Measurements from ENCODE around the gene RAD51B.

RAD51B gene

DNA sequence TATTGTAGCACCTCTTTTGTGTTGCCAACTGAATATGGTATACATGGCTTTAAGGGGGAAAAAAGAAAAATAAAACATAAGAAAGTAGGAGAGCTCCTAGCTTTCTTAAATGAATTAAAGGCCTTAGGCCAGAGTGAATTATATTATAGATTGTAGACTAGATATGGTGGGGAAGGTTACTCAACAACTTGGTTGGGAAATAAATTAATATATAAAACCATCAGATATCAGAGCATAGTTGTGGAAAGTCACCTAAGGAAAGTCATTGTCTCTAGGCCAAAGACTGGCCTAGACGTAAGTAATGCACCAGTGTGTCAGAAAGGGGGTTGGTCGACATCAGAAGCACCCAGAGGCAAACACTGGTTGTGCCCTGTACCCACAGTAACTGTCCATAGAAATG lies 391.8 kb downstream of the RAD51B start:
- Histone ChIP-seq H3K36me3 (ENCODE audit: control insufficient read depth, insufficient read depth, low read length) (no peaks in the 10 kb centered on the region), H3K18ac (ENCODE audit: low read length) (no peak overlapping the region), H3K23ac (ENCODE audit: low read length) (no peak overlapping the region), H3K4ac (ENCODE audit: low read depth, low read length) (no peak overlapping the region), H3K4me2 (ENCODE audit: low read length) (no peak overlapping the region), H3K9ac (ENCODE audit: low read length) (no peak overlapping the region), H3K4me1 (ENCODE audit: control insufficient read depth, low read depth, low read length) (no peaks in the 10 kb centered on the region), H3K27ac (ENCODE audit: low read depth, low read length) (no peak overlapping the region), H2AK5ac (ENCODE audit: low read length) (no peak overlapping the region), H4K8ac (ENCODE audit: low read depth, low read length) (no peak overlapping the region), H2BK120ac (ENCODE audit: low read depth, low read length) (no peak overlapping the region), H3K4me3 (ENCODE audit: low read length) (no peak overlapping the region), H3K56ac (ENCODE audit: low read length) (no peak overlapping the region), H3K79me1 (ENCODE audit: low read length) (no peaks in the 10 kb centered on the region), H2BK15ac (replicated peaks; ENCODE audit: low read depth) (no peak overlapping the region), H4K5ac (ENCODE audit: low read length) (no peak overlapping the region), H3K27me3 (ENCODE audit: insufficient read depth, low read length, poor library complexity) (no peaks in the 10 kb centered on the region), H3K79me2 (ENCODE audit: control insufficient read depth, insufficient read depth, low read length) (no peaks in the 10 kb centered on the region), H2BK5ac (ENCODE audit: low read length) (no peak overlapping the region)
- DNase-seq, result no peak
- no CpG with 5 or more reads among the region's 2 CpGs for WGBS (ENCODE audit: extremely low coverage, insufficient coverage, low lambda C conversion rate)

DNA sequence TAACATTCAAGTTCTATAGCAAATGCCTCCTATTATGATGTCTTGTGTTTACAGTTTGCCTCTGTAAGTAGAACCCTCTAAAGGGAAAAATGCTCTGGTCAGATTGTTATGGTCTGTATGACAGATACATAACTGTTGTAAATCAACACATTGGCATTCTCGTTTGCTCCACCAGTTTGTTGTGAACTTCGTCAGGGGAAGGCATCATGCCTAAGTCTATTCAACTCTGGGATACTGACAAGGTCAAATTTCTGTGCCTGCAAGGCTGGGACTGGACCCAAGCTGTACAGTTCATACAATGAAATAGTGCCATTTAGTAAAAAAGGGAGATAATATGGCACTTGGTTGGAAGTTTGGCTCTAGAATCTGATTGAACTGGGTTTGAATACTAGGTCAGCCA lies 392.3 kb downstream of the RAD51B start:
- Histone ChIP-seq H3K56ac (ENCODE audit: low read length) (no peak overlapping the region), H3K4ac (ENCODE audit: low read depth, low read length) (no peak overlapping the region), H3K23ac (ENCODE audit: low read length) (no peak overlapping the region), H3K79me2 (ENCODE audit: control insufficient read depth, insufficient read depth, low read length) (no peaks in the 10 kb centered on the region), H3K4me3 (ENCODE audit: low read length) (no peak overlapping the region), H3K27ac (ENCODE audit: low read depth, low read length) (no peak overlapping the region), H2AK5ac (ENCODE audit: low read length) (no peak overlapping the region), H2BK5ac (ENCODE audit: low read length) (no peak overlapping the region), H3K9ac (ENCODE audit: low read length) (no peak overlapping the region), H3K36me3 (ENCODE audit: control insufficient read depth, insufficient read depth, low read length) (no peaks in the 10 kb centered on the region), H2BK120ac (ENCODE audit: low read depth, low read length) (no peak overlapping the region), H4K5ac (ENCODE audit: low read length) (no peak overlapping the region), H4K8ac (ENCODE audit: low read depth, low read length) (no peak overlapping the region), H3K18ac (ENCODE audit: low read length) (no peak overlapping the region), H2BK15ac (replicated peaks; ENCODE audit: low read depth) (no peak overlapping the region), H3K79me1 (ENCODE audit: low read length) (no peaks in the 10 kb centered on the region), H3K4me2 (ENCODE audit: low read length) (no peak overlapping the region), H3K4me1 (ENCODE audit: control insufficient read depth, low read depth, low read length) (peaks cover 3% of the 10 kb centered on the region), H3K27me3 (ENCODE audit: insufficient read depth, low read length, poor library complexity) (no peaks in the 10 kb centered on the region)
- DNase-seq, result no peak
- WGBS (ENCODE audit: extremely low coverage, insufficient coverage, low lambda C conversion rate), result no CpG with 5 or more reads among the region's 2 CpGs

DNA sequence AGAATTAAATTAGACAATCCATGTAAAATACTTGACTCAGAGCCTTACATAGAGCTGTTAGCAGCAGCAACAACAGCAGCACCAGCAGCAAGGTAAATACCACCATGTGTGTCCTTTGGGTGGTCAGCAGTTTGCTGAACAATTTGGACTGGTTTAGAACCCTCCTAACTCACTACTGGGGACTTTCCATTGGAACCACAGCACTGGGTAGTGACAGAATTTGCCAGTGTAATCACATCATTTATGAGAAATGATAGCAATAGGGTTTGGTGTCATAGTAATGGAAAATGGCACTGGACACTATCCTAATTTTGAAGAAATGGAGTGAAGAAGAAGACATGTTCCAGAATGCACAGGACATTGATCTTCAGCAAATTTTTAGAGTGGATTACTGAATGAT lies 392.8 kb downstream of the RAD51B start:
- no peaks in the 10 kb centered on the region for H3K27me3 ChIP-seq (ENCODE audit: insufficient read depth, low read length, poor library complexity)
- no peak overlapping the region for H3K23ac ChIP-seq (ENCODE audit: low read length)
- no peak overlapping the region for H3K9ac ChIP-seq (ENCODE audit: low read length)
- no peak overlapping the region for H3K56ac ChIP-seq (ENCODE audit: low read length)
- H3K36me3 ChIP-seq (ENCODE audit: control insufficient read depth, insufficient read depth, low read length), result no peaks in the 10 kb centered on the region
- no peak overlapping the region for H2BK15ac ChIP-seq (replicated peaks; ENCODE audit: low read depth)
- H3K27ac ChIP-seq (ENCODE audit: low read depth, low read length), result no peak overlapping the region
- no peak overlapping the region for H3K4me3 ChIP-seq (ENCODE audit: low read length)
- H2AK5ac ChIP-seq (ENCODE audit: low read length), result no peak overlapping the region
- no peak overlapping the region for H2BK5ac ChIP-seq (ENCODE audit: low read length)
- no peak overlapping the region for H2BK120ac ChIP-seq (ENCODE audit: low read depth, low read length)
- H4K8ac ChIP-seq (ENCODE audit: low read depth, low read length), result no peak overlapping the region
- no peak overlapping the region for H4K5ac ChIP-seq (ENCODE audit: low read length)
- H3K79me1 ChIP-seq (ENCODE audit: low read length), result no peaks in the 10 kb centered on the region
- H3K4ac ChIP-seq (ENCODE audit: low read depth, low read length), result no peak overlapping the region
- no peak overlapping the region for H3K18ac ChIP-seq (ENCODE audit: low read length)
- no peaks in the 10 kb centered on the region for H3K79me2 ChIP-seq (ENCODE audit: control insufficient read depth, insufficient read depth, low read length)
- H3K4me1 ChIP-seq (ENCODE audit: control insufficient read depth, low read depth, low read length), result peaks cover 5% of the 10 kb centered on the region
- no peak overlapping the region for H3K4me2 ChIP-seq (ENCODE audit: low read length)
- DNase-seq, result no peak

DNA sequence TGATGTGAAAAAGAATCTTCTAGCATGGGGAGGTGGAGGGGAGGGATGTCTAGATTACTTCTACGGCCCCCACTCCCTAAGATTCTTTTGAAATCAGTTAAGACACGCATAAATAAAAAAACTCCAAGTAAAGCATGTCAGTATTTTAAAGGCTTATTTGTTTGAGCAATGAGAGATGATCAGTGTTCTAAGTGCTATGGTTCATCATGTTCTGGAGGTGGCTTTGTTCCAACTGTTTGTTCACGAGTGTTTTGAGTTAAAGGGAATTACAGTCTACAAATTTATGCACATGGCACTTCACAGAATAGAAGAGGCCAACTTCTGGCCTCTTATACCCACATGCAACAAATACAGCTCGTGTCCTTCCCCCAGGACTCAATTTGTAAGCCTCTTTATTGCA lies 394.9 kb downstream of the RAD51B start:
- no CpG with 5 or more reads among the region's 4 CpGs for WGBS (ENCODE audit: extremely low coverage, insufficient coverage, low lambda C conversion rate)
- H3K79me1 ChIP-seq (ENCODE audit: low read length), result no peaks in the 10 kb centered on the region
- no peak overlapping the region for H2BK15ac ChIP-seq (replicated peaks; ENCODE audit: low read depth)

DNA sequence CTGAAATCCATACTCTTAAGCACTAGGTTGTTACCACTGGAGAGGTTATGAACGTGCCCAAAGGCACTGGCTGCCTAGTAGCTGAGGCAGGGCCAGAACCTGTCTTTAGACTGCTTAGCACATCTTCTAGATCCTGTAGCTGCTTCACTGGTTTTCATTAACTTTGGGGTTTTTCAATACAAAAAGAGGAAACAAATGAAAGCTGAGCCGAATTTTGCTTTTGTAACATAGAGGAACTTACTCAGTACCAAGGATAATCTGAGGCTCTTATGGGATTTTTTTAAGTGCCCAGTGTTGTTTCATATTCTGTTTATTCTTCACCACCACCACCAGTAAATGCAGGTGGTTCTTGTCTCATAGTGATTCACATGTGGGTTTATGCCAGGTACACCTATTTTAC lies 396.1 kb downstream of the RAD51B start:
- Histone ChIP-seq H3K18ac (ENCODE audit: low read length) (no peak overlapping the region), H3K27me3 (ENCODE audit: insufficient read depth, low read length, poor library complexity) (no peaks in the 10 kb centered on the region), H3K36me3 (ENCODE audit: control insufficient read depth, insufficient read depth, low read length) (no peaks in the 10 kb centered on the region), H3K4me2 (ENCODE audit: low read length) (no peak overlapping the region), H3K4me1 (ENCODE audit: control insufficient read depth, low read depth, low read length) (peaks cover 5% of the 10 kb centered on the region), H3K56ac (ENCODE audit: low read length) (no peak overlapping the region), H3K27ac (ENCODE audit: low read depth, low read length) (no peak overlapping the region), H3K23ac (ENCODE audit: low read length) (no peak overlapping the region), H3K79me1 (ENCODE audit: low read length) (no peaks in the 10 kb centered on the region), H3K9ac (ENCODE audit: low read length) (no peak overlapping the region), H2BK120ac (ENCODE audit: low read depth, low read length) (no peak overlapping the region), H2BK15ac (replicated peaks; ENCODE audit: low read depth) (no peak overlapping the region), H4K5ac (ENCODE audit: low read length) (no peak overlapping the region), H3K4ac (ENCODE audit: low read depth, low read length) (no peak overlapping the region), H2BK5ac (ENCODE audit: low read length) (no peak overlapping the region), H2AK5ac (ENCODE audit: low read length) (no peak overlapping the region), H3K79me2 (ENCODE audit: control insufficient read depth, insufficient read depth, low read length) (no peaks in the 10 kb centered on the region), H3K4me3 (ENCODE audit: low read length) (no peak overlapping the region), H4K8ac (ENCODE audit: low read depth, low read length) (no peak overlapping the region)
- no CpG with 5 or more reads among the region's 2 CpGs for WGBS (ENCODE audit: extremely low coverage, insufficient coverage, low lambda C conversion rate)
- DNase-seq, result no peak

More for the DNA sequence above, 394.9 kb downstream of the RAD51B start:
- Histone ChIP-seq H3K56ac (ENCODE audit: low read length) (no peak overlapping the region), H3K79me2 (ENCODE audit: control insufficient read depth, insufficient read depth, low read length) (no peaks in the 10 kb centered on the region), H3K27me3 (ENCODE audit: insufficient read depth, low read length, poor library complexity) (no peaks in the 10 kb centered on the region), H3K4me2 (ENCODE audit: low read length) (no peak overlapping the region), H3K23ac (ENCODE audit: low read length) (no peak overlapping the region), H4K8ac (ENCODE audit: low read depth, low read length) (no peak overlapping the region), H4K5ac (ENCODE audit: low read length) (no peak overlapping the region), H3K4me1 (ENCODE audit: control insufficient read depth, low read depth, low read length) (peaks cover 5% of the 10 kb centered on the region), H3K27ac (ENCODE audit: low read depth, low read length) (no peak overlapping the region), H3K9ac (ENCODE audit: low read length) (no peak overlapping the region), H3K36me3 (ENCODE audit: control insufficient read depth, insufficient read depth, low read length) (no peaks in the 10 kb centered on the region), H2AK5ac (ENCODE audit: low read length) (no peak overlapping the region), H2BK120ac (ENCODE audit: low read depth, low read length) (no peak overlapping the region), H3K18ac (ENCODE audit: low read length) (no peak overlapping the region), H3K4ac (ENCODE audit: low read depth, low read length) (no peak overlapping the region), H3K4me3 (ENCODE audit: low read length) (no peak overlapping the region), H2BK5ac (ENCODE audit: low read length) (no peak overlapping the region)
- DNase-seq, result no peak

DNA sequence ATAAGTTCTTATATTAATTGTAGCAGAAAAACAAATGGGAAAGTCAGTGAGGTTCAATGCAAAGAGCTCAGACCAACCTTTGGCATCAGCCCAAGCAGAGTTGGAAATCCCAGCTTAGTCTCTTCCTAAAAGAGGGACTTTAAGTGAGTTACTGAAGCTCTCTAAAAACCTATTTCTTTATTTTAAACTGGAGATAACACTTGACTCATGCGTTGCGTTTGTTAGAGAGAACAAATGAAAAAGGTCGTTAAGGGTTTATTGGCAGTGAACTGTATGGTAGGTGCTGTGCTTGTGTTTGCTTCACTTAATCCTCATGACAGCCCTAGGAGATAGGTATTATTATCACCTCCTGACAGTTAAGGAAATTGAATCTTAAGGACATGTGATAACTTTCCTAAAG lies 396.5 kb downstream of the RAD51B start:
- peaks cover 5% of the 10 kb centered on the region for H3K4me1 ChIP-seq (ENCODE audit: control insufficient read depth, low read depth, low read length)

More for the DNA sequence above, 396.5 kb downstream of the RAD51B start:
- H2BK120ac ChIP-seq (ENCODE audit: low read depth, low read length), result no peak overlapping the region
- no CpG with 5 or more reads among the region's 3 CpGs for WGBS (ENCODE audit: extremely low coverage, insufficient coverage, low lambda C conversion rate)
- H3K23ac ChIP-seq (ENCODE audit: low read length), result no peak overlapping the region
- H3K79me2 ChIP-seq (ENCODE audit: control insufficient read depth, insufficient read depth, low read length), result no peaks in the 10 kb centered on the region
- no peak overlapping the region for H3K4ac ChIP-seq (ENCODE audit: low read depth, low read length)
- H3K36me3 ChIP-seq (ENCODE audit: control insufficient read depth, insufficient read depth, low read length), result no peaks in the 10 kb centered on the region
- H3K27me3 ChIP-seq (ENCODE audit: insufficient read depth, low read length, poor library complexity), result no peaks in the 10 kb centered on the region
- no peak overlapping the region for H3K4me3 ChIP-seq (ENCODE audit: low read length)
- no peak overlapping the region for H2BK5ac ChIP-seq (ENCODE audit: low read length)
- no peak overlapping the region for H4K8ac ChIP-seq (ENCODE audit: low read depth, low read length)
- H3K9ac ChIP-seq (ENCODE audit: low read length), result no peak overlapping the region
- no peaks in the 10 kb centered on the region for H3K79me1 ChIP-seq (ENCODE audit: low read length)
- DNase-seq, result peak; percentile 29
- no peak overlapping the region for H3K27ac ChIP-seq (ENCODE audit: low read depth, low read length)
- H4K5ac ChIP-seq (ENCODE audit: low read length), result no peak overlapping the region
- H2BK15ac ChIP-seq (replicated peaks; ENCODE audit: low read depth), result no peak overlapping the region
- no peak overlapping the region for H3K56ac ChIP-seq (ENCODE audit: low read length)
- no peak overlapping the region for H3K18ac ChIP-seq (ENCODE audit: low read length)
- no peak overlapping the region for H2AK5ac ChIP-seq (ENCODE audit: low read length)
- H3K4me2 ChIP-seq (ENCODE audit: low read length), result no peak overlapping the region
